Thyroid gland (tissue), 4 donors: ENCODE data around the gene KRT38. TPM values are rescaled to one million over a fixed set of nuclear protein-coding genes. Genes with fewer than 3 reads are reported as not detected.

Experiments
- DNase-seq, 2 donors: peaks; one replicate each; pipeline ENCODE4 v3.0.0-alpha.2; 2019
- H3K27ac ChIP-seq, 3 donors: fragments of 200-600 bp; sonication (generic); 1 replicate in 2 of 3; 2 replicates in 1 of 3; pipeline ENCODE4 v1.5.1; 2016 to 2019; ENCODE audit warnings: mild to moderate bottlenecking in 1 of 3, moderate library complexity in 1 of 3
- H3K27me3 ChIP-seq: fragments of 200-600 bp; sonication (generic); one replicate; pipeline ENCODE4 v1.5.1; 2019
- H3K36me3 ChIP-seq, 2 donors: fragments of 200-600 bp; sonication (generic); one replicate each; pipeline ENCODE4 v1.5.1; 2016 to 2019
- H3K4me1 ChIP-seq, 2 donors: fragments of 200-600 bp; sonication (generic); one replicate each; pipeline ENCODE4 v1.5.1; 2017 to 2019
- H3K4me3 ChIP-seq, 3 donors: fragments of 200-600 bp; sonication (generic); replicated peaks in 1 of 3; 1 replicate in 2 of 3; 2 replicates in 1 of 3; pipeline ENCODE4 v1.5.1; 2016; ENCODE audit warnings: mild to moderate bottlenecking in 1 of 3
- H3K9me3 ChIP-seq: fragments of 200-600 bp; sonication (generic); one replicate; pipeline ENCODE4 v1.5.1; 2017
- CTCF ChIP-seq, 6 experiments: fragments of 200-600 bp in 3 of 6; fragments of 450-650 bp in 3 of 6; sonication (generic) in 3 of 6; IDR thresholded peaks; one replicate each; pipeline ENCODE4 v1.5.1; 2016 to 2019; ENCODE audit warnings: antibody characterized with exemption in 6 of 6, mild to moderate bottlenecking in 2 of 6, inconsistent platforms in 1 of 6, moderate library complexity in 1 of 6
- POLR2A ChIP-seq, 2 donors: fragments of 450-650 bp; IDR thresholded peaks; one replicate each; pipeline ENCODE4 v1.6.1; 2017; ENCODE audit warnings: antibody characterized with exemption in 2 of 2, mild to moderate bottlenecking in 2 of 2, moderate library complexity in 1 of 2
- WGBS, 2 donors: methylation state at CpG; one replicate each; pipeline ENCODE4 v1.1.5; 2017; 5-methylcytosine and 5-hydroxymethylcytosine counted together
- intact Hi-C: fragments of 100-400 bp; cut with DNase I; formaldehyde crosslinking; loops from one replicate; pipeline ENCODE4 v1.15.1; 2023
- total RNA-seq, 4 donors: library from RNA; depleted of rRNA; stranded (reverse); fragments of >200 nt; gene quantifications; one replicate each; pipeline ENCODE4 v1.2.3, GENCODE V29; 2016

The KRT38 gene
- total RNA-seq, 4 donors from 2014 or later: not detected

GRCh38 chr17:41421617-41422016, 19.2 kb downstream of the KRT38 start:
- Histone ChIP-seq H3K4me1 (peaks cover 0 to 3% of the 10 kb centered on the region in 2 donors), H3K27me3 (no peaks in the 10 kb centered on the region), H3K9me3 (no peaks in the 10 kb centered on the region), H3K36me3 (no peaks in the 10 kb centered on the region), H3K27ac (no peak overlapping the region), H3K4me3 (no peak overlapping the region)
- TF ChIP-seq CTCF (IDR thresholded peaks at IDR 0.05) (no peak), POLR2A (IDR thresholded peaks at IDR 0.05) (no peak)
- no peak for DNase-seq
- WGBS, 2 donors: 80 to 97% methylated on average over 4 of the region's 4 CpGs
- intact Hi-C loops: no loop called here

- no peak for TF ChIP-seq CTCF (IDR thresholded peaks at IDR 0.05)
- TF ChIP-seq POLR2A (IDR thresholded peaks at IDR 0.05): no peak
- DNase-seq: no peak
- Histone ChIP-seq H3K27ac (no peak overlapping the region), H3K27me3 (no peaks in the 10 kb centered on the region), H3K4me1 (peaks cover 0 to 8% of the 10 kb centered on the region in 2 donors), H3K4me3 (no peak overlapping the region), H3K9me3 (no peaks in the 10 kb centered on the region), H3K36me3 (no peaks in the 10 kb centered on the region)
- 81 to 84% methylated on average over 9 of the region's 9 CpGs for WGBS, 2 donors
- intact Hi-C loops: no loop called here
Measured at GRCh38 chr17:41421116-41421515, 19.7 kb downstream of the KRT38 start.

GRCh38 chr17:41420134-41420533, 20.6 kb downstream of the KRT38 start:
- 67 to 81% methylated on average over 4 of the region's 4 CpGs for WGBS, 2 donors
- H3K4me3 ChIP-seq: no peak overlapping the region
- H3K9me3 ChIP-seq: no peaks in the 10 kb centered on the region
- TF ChIP-seq POLR2A (IDR thresholded peaks at IDR 0.05) (no peak), CTCF (IDR thresholded peaks at IDR 0.05) (no peak)
- intact Hi-C loops: no loop called here
- H3K36me3 ChIP-seq: no peaks in the 10 kb centered on the region
- no peak for DNase-seq
- H3K4me1 ChIP-seq: peaks cover 0 to 14% of the 10 kb centered on the region in 2 donors
- no peaks in the 10 kb centered on the region for H3K27me3 ChIP-seq
- H3K27ac ChIP-seq: no peak overlapping the region

- H3K9me3 ChIP-seq: no peaks in the 10 kb centered on the region
- H3K36me3 ChIP-seq: no peaks in the 10 kb centered on the region
- peaks cover 0 to 14% of the 10 kb centered on the region in 2 donors for H3K4me1 ChIP-seq
- DNase-seq: no peak
- no peak overlapping the region for H3K27ac ChIP-seq
- no peak overlapping the region for H3K4me3 ChIP-seq
- H3K27me3 ChIP-seq: no peaks in the 10 kb centered on the region
- 62 to 98% methylated on average over 4 of the region's 4 CpGs for WGBS, 2 donors
- TF ChIP-seq CTCF (IDR thresholded peaks at IDR 0.05) (no peak), POLR2A (IDR thresholded peaks at IDR 0.05) (no peak)
- intact Hi-C loops: no loop called here
Measured at GRCh38 chr17:41419716-41420115, 21.1 kb downstream of the KRT38 start.

- Histone ChIP-seq H3K4me3 (no peak overlapping the region), H3K27me3 (no peaks in the 10 kb centered on the region), H3K36me3 (no peaks in the 10 kb centered on the region), H3K27ac (no peak overlapping the region), H3K4me1 (peaks cover 0 to 14% of the 10 kb centered on the region in 2 donors), H3K9me3 (no peaks in the 10 kb centered on the region)
- 86 to 96% methylated on average over 7 of the region's 7 CpGs for WGBS, 2 donors
- no peak for TF ChIP-seq POLR2A (IDR thresholded peaks at IDR 0.05)
- TF ChIP-seq CTCF (IDR thresholded peaks at IDR 0.05): no peak
- DNase-seq: no peak
- intact Hi-C loops: no loop called here
Measured at GRCh38 chr17:41418116-41418860, 22.5 kb downstream of the KRT38 start.
